Pulmonary artery endothelial cell (primary cell): ENCODE measurements around the gene ARHGAP40. TPM values are rescaled to one million over a fixed set of nuclear protein-coding genes. Genes with fewer than 3 reads are reported as not detected.

Source experiments
- DNase-seq: peaks from one replicate; pipeline ENCODE4 v3.0.0-alpha.2; 2011; ENCODE audit warnings: low read depth, low spot score
- total RNA-seq: library from RNA; depleted of rRNA; stranded (reverse); fragments of >200 nt; gene quantifications from 2 replicates; pipeline ENCODE4 v1.2.3, GENCODE V29; 2014

ARHGAP40 gene
- total RNA-seq, 1 donor from 2014 or later: not detected

GRCh38 chr20:38674765-38675133 lies 73.1 kb downstream of the ARHGAP40 start:
- no peak for DNase-seq

GRCh38 chr20:38676576-38676975 lies 75.0 kb downstream of the ARHGAP40 start:
- DNase-seq: no peak

DNA sequence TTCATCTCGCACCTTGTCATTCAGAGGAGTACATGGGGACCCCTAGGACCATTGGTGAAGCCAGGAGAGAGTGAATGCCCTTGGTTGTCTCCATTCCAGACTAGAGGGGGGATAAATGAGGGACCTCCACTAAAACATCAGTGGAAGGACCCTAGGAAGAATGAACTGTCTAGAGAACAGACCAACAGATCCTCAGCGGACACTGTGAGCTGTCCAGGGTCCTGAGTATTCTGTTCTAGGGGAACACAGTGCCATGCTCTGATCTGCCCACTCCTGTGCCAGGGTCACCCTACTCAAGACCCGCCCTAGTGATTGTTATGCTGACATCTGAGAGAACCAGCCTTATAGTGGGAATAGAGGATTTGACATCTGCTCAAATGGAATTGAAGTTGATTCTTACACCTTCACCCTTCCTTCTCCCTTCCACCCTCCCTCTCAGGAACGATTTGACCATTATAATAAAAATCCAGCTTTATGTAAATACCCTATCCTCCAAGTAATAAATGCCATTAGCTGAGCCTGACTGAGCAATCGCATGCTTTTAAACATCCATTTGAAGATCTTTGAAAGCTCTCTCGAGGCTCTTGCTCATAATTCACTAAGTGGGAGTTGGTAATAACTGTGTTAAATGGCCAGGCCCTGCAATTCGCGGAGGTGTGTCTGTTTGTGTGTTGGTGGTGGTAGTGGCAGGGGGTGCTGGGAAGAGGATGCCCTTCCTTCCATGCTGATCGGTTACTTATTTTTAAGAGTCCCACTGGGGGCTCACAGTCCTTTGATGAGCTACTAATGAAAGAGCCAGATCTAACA lies 79.1 kb downstream of the ARHGAP40 start:
- no peak for DNase-seq

GRCh38 chr20:38685271-38685670 lies 83.7 kb downstream of the ARHGAP40 start:
- no peak for DNase-seq

DNA sequence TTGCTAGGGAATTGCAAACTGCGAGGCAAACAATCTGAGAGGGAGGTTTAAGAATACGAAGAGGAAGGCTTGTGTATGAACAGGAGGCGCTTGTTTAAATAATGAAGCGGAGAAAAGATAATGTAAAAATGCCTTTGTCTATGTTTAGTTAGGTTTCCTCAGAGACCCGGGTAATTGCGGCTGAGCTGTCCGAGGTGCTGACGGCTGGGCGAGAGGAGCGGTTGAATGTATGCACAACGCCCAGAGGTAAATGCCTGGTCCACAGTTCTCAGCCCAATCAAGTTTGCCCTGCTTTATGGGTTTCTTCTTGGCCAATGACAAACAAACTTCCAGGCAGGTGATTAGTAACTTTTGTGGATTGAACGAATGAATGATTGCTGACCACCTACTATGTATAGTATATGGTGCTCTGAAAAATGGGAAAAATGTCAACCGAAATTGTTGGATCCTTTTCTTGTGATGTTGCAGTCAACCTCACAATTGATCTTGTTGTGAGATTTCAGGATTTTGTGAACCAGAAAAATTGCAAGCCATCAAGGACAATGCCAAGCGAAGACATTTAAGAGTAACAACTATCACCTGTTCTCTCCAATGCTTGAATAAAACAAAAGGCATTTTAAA lies 84.4 kb downstream of the ARHGAP40 start:
- no peak for DNase-seq

DNA sequence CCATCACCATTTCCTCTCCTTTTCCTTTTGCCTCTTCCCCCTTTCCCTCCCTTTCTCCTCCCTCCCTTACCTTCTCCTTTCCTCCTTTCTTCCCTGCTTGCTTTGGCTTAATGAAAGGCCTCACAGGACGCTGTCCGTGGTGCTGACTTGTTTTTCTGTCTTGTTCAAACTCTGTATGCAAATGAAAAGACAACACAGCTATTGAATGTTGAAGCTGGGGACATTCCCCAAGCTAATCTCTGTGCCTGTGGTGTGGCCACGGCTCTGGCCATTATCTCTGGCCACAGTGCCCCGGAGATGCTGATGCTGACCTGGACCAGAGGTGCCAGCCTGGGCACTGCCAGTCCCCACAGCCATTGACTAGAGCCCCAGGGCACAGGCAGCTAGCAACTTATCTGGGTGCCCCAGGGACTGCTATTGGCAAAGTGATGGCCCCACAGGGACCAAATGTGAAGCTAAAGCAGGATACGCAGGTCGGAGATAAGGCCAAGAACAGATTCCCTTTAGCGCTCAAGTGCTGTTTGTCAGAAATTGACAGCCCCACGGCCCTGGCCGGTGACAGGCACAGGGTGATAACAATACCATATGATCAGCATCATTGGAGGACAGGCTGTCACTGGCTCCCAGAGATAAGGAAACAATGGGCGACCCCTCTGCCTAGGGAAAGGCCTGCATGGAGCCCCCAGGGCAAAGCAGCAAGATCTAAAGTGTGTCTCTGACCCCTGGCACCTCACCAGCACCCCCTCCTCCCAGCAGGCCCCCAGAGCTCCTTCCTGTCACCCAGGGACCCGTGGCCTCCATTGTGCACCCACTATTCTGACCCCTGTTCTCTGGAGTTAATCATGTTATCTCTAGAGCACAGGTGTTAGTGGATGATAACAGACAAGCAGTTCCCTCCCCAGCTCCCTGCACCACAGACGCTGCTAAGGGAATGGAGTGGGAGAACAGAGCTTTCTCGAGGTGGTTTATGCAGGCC lies 91.1 kb downstream of the ARHGAP40 start:
- no peak for DNase-seq

DNA sequence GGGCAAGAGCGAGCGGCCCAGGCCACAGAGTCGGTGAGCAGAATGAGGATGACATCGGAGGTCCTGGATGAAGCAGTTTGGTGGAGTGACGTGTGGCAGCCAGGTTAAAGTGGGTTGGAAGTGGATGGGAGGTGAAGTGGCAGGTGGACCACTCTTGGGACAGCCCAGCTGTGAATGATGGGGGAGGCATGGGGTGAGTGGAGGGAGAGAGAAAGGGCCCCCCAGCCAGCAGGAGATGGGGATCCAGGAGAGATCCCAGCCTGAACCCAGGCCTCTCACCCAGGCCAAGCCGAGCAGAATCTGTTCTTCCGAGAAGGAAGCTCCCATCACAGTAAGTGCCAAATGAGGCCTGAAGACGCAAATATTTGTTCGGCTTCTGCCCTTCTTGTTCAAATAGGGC lies 95.7 kb downstream of the ARHGAP40 start:
- DNase-seq: no peak

DNA sequence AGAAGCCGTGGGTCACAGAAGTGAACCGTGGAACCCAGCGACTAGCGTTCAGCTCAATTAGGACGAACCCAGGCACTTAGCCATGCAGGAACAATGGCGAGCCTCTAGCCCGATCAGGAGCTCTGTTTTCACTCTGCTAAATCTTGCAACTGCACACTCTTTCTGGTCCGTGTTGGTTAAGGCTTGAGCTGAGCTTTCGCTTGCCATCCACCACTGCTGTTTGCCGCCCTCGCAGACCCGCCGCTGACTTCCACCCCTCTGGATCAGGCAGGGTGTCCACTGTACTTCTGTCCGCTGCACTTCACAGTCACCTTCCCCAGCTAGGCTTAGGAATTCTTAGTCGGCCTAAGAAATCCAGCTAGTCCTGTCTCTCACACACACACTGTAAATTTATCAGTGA lies 96.9 kb downstream of the ARHGAP40 start:
- no peak for DNase-seq

GRCh38 chr20:38700141-38700540 lies 98.5 kb downstream of the ARHGAP40 start:
- DNase-seq: no peak

Other genes with a start within 250 kb of the ARHGAP40 start
- gene SNHG17, start 166.5 kb upstream of the ARHGAP40 start, total RNA-seq: 12.5 and 17.6 TPM in 2 replicates
- gene RALGAPB, start 129.0 kb upstream of the ARHGAP40 start, total RNA-seq: 24.4 and 27.1 TPM in 2 replicates
- not detected in 2 replicates for gene ADIG, start 20.6 kb upstream of the ARHGAP40 start, total RNA-seq
- gene SLC32A1, start 122.7 kb downstream of the ARHGAP40 start, total RNA-seq: not detected in 2 replicates
- gene ACTR5, start 146.7 kb downstream of the ARHGAP40 start, total RNA-seq: 11.5 and 14.0 TPM in 2 replicates
- gene PPP1R16B, start 203.9 kb downstream of the ARHGAP40 start, total RNA-seq: 118 and 144 TPM in 2 replicates